Astrocyte (in vitro differentiated cells and primary cell): ENCODE results near the gene SH2D7.

Experiments used
- EZH2 ChIP-seq: IDR thresholded peaks from 2 replicates; pipeline ENCODE4 v1.6.1; 2012; ENCODE audit warnings: mild to moderate bottlenecking, low read length, inconsistent platforms; ENCODE audit not compliant: insufficient read depth
- TF ChIP-seq, protein P1 (sequence below): IDR thresholded peaks from 2 replicates; pipeline ENCODE4 v1.5.1; 2011; ENCODE audit warnings: low read depth, mild to moderate bottlenecking, inconsistent platforms, low read length, moderate library complexity; ENCODE audit not compliant: insufficient read depth

DNA sequence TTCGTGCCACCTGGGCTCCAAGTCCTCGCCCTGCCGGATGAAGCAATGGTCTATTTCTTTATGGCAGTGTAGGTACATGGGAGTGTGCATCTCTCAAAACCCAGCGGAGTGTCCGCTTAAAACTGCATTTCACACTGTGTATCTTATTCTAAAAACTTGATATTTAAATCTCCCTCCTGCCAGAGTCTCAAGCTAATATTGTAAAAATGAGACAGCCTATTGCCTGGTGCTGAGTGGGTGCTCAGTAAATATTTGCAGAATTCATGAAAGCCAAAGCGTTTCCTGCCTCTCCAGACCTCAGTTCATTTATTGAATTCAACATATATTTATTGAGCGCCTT lies 14.5 kb upstream of the SH2D7 start:
- TF ChIP-seq, protein P1, sequence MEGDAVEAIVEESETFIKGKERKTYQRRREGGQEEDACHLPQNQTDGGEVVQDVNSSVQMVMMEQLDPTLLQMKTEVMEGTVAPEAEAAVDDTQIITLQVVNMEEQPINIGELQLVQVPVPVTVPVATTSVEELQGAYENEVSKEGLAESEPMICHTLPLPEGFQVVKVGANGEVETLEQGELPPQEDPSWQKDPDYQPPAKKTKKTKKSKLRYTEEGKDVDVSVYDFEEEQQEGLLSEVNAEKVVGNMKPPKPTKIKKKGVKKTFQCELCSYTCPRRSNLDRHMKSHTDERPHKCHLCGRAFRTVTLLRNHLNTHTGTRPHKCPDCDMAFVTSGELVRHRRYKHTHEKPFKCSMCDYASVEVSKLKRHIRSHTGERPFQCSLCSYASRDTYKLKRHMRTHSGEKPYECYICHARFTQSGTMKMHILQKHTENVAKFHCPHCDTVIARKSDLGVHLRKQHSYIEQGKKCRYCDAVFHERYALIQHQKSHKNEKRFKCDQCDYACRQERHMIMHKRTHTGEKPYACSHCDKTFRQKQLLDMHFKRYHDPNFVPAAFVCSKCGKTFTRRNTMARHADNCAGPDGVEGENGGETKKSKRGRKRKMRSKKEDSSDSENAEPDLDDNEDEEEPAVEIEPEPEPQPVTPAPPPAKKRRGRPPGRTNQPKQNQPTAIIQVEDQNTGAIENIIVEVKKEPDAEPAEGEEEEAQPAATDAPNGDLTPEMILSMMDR = no peak
- no peak for TF ChIP-seq EZH2
